GM19238 (cell line): ENCODE results near the gene SENP7.
A peak's percentile ranks its signal among the peaks of the same experiment; 100 is the strongest.
"Not testable (repeated sequence)": the region's sequence is repeated elsewhere in the genome, so short reads cannot be mapped to it uniquely, and the experiment has no call there.

Source experiments
- DNase-seq: peaks from one replicate; pipeline ENCODE4 v3.0.0; 2011; ENCODE audit warnings: low spot score; ENCODE audit not compliant: insufficient read length

SENP7 gene

DNA sequence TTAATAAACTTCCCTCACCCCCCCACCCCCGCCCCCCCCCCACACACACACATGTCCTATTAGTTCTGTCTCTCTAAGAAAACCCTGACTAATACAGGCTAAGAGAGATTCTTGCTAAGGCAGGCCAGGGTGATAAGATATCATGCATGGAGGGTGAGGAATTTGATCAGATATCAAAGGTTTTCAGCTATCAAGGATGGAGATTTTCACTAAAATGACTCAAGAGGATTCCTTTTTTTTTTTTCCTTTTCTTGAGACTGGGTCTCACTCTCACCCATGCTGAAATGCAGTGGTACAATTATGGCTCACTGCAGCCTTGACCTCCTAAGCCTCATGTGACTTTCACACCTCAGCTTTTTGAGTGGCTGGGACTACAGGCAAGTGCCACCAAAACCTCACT, 14.9 kb upstream of the SENP7 start:
- DNase-seq: no peak

DNA sequence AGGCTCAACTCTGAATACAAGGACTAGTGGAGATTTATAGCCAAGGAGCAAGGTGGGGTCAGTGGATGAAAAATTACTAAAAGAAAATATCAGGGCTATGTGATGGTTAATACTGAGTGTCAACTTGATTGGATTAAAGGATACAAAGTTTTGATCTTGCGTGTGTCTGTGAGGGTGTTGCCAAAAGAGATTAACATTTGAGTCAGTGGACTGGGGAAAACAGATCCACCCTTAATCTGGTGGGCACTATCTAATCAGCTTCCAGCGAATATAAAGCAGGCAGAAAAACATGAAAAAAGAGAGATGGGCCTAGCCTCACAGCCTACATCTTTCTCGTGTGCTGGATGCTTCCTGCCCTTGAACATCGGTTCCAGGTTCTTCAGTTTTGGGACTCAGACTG, 14.4 kb upstream of the SENP7 start:
- no peak for DNase-seq

DNA sequence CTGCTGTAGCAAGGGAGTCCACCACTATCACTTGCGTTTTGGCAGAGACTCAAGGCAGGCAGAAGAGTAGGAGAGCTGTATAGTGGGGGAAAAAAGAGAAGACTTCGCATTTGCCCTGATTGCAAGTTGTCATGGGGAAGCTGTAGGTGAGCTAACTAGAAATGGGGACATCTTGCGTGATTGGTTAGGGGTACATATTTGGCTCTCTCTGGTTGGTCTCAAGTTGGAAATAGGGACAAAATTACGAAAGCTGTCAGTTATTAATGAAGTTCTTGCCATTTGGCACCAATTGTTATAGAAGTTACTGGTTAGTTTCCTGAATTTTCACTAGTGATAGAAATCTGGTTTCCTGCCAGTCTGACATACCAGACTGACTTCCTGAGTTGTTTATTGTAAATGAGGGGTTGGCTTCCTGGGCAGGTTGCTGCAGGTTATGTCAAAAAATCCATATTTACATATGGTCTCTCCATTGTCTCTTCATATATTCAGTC, 8.2 kb upstream of the SENP7 start:
- no peak for DNase-seq

GRCh38 chr3:101519685-101520365, 6.8 kb upstream of the SENP7 start:
- no peak for DNase-seq

DNA sequence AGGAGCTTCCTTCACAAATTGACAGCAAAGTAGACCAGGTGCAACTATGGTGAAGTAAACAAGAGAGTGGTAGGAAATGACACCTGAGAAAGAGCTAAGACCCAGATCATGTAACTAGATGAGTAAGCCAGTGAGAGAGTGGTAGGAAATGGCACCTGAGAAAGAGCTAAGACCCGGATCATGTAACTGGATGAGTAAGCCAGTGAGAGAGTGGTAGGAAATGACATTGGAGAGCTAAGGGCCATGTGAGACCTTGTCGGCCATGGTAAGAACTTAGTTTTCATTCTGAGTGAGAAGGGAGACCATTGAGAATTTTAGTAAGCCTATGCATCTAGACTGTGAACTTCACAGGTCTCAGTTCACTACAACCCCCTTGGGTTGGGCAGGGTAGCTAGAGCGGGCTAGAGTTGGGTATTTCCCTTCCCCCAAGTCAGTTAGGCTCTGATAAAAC, 5.4 kb upstream of the SENP7 start:
- peak; percentile 43 for DNase-seq

DNA sequence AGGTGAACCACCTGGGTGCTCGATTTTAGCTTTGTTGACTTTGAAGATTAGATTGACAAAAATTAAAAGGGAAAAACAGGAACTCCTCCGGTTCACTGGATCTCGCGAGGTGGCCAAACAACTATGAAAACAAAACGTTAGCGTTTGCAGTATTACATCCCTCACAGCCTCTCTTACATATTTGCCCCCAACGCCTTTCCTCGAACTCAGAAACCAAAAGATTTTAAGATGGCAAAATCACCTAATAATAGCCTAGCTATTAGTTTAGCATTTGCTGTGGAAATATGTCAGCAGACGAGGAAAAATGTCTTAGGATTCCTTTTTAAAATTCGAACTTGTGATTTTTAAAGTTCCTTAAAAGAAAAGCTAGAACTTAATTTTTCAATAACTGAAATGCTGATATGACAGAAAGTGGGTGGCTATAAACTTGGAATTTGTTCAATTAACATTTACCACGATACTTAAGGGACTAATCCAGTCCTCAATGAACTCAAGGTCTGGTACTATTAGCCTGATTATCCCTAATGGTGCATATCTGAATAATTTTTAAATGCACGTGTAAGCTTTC, 491 bp upstream of the SENP7 start:
- DNase-seq: no peak

DNA sequence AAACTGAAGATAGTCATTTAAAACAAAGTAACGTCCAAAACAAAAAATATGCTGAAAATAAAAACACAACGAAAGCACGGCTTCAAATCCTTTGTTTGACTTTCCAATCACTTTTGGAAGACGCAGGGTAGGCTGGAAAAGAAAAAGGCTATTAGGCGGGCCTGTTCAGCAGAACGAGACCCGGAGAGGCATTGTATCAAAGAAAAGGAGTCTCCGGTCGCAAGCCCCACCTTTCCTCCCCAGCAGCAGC, 691 bp downstream of the SENP7 start:
- DNase-seq: no peak

GRCh38 chr3:101509811-101510210, 3.2 kb downstream of the SENP7 start:
- no peak for DNase-seq

GRCh38 chr3:101509281-101509680, 3.7 kb downstream of the SENP7 start:
- no peak for DNase-seq

DNA sequence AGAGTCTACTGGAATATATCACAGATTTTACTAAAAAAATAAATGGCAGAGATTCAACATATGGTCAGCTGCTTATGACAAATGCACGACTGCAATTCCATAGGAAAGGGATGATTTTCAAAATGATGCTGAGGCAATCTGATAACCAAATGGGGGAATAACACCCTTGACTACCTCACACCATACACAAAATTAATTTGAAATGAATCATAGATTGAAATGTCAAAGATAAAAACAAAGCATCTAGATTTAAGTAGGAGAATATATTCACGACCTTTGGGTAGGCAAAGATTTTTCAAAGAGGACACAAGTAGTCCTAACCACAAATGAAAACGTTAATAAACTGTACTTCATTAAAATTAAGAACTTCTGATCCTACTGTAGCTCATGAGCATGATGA, 11.2 kb downstream of the SENP7 start:
- no peak for DNase-seq

GRCh38 chr3:101500208-101500607, 12.8 kb downstream of the SENP7 start:
- no peak for DNase-seq

GRCh38 chr3:101497803-101498202, 15.2 kb downstream of the SENP7 start:
- DNase-seq: no peak

DNA sequence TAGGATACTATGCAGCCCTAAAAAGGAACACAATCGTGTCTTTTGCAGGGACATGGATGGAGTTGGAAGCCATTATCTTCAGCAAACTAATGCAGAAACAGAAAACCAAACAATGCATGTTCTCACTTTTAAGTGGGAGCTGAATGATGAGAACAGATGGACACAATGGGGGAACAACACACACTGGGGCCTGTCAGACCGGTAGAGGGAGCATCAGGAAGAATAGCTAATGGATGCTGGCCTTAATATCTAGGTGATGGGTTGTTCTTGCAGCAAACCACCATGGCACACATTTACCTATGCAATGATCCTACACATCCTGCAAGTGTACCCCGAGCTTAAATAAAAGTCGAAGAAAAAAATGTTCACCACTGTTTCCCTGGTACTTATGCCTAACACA, 17.5 kb downstream of the SENP7 start:
- no peak for DNase-seq

GRCh38 chr3:101484805-101485620, 28.0 kb downstream of the SENP7 start:
- no peak for DNase-seq

- no peak for DNase-seq
Observed at GRCh38 chr3:101478980-101479379, 34.0 kb downstream of the SENP7 start.

- not testable (repeated sequence) for DNase-seq
Observed at GRCh38 chr3:101474841-101475552, 38.0 kb downstream of the SENP7 start.

DNA sequence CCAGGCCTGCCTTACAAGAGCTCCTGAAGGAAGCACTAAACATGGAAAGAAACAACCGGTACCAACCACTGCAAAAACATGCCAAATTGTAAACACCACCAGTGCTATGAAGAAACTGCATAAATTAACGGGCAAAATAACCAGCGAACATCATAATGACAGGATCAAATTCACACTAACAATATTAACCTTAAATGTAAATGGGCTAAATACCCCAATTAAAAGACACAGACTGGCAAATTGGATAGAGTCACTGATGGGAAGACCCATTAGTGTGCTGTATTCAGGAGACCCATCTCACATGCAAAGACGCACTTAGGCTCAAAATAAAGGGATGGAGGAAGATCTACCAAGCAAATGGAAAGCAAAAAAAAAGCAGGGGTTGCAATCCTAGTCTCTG, 44.3 kb downstream of the SENP7 start:
- not testable (repeated sequence) for DNase-seq

DNA sequence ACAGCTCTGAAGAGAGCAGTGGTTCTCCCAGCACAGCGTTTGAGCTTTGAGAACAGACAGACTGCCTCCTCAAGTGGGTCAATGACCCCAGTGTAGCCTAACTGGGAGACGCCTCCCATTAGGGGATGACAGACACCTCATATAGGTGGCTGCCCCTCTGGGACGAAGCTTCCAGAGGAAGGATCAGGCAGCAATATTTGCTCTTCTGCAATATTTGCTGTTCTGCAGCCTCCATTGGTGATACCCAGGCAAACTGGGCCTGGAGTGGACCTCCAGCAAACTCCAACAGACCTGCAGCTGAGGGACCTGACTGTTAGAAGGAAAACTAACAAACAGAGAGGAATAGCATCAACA, 45.7 kb downstream of the SENP7 start:
- not testable (repeated sequence) for DNase-seq

DNA sequence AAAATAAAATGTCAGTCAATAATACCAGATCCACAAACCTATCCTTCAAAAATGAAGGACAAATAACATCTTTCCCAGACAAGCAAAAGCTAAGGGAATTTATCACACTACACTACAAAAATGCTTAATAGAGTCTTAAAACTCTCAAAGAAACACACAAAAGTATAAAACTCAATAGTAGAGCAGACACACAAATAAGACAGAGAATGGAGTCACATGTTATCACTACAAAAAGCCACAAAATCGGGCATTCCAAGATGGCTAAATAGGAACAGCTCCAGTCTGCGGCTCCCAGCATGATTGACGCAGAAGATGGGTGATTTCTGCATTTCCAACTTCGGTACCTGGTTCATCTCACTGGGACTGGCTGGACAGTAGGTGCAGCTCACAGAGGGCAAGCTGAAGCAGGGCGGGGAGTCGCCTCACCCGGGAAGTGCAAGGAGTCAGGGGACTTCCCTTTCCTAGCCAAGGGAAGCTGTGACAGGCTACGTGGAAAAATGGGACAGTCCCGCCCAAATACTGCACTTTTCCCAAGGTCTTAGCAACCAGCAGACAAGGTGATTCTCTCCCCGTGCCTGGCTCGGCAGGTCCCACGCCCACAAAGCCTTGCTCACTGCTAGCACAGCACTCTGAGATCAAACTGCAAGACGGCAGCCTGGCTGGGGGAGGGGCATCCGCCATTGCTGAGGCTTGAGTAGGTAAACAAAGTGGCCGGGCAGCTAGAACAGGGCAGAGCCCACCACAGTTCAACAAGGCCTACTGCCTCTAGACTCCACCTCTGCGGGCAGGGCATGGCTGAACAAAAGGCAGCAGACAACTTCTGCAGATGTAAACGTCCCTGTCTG, 46.3 kb downstream of the SENP7 start:
- DNase-seq: no peak

- no peak for DNase-seq
Observed at GRCh38 chr3:101464235-101464634, 48.8 kb downstream of the SENP7 start.

- no peak for DNase-seq
Observed at GRCh38 chr3:101461451-101461850, 51.6 kb downstream of the SENP7 start.
